H9 (cell line): ENCODE results near the gene PGM2. TPM values are rescaled to one million over a fixed set of nuclear protein-coding genes. Genes with fewer than 3 reads are reported as not detected.

Experiments
- DNase-seq: peaks from one replicate; pipeline ENCODE4 v3.0.0-alpha.2; 2017
- H2AFZ ChIP-seq: one replicate; pipeline ENCODE4 v1.6.1; 2013; ENCODE audit warnings: mild to moderate bottlenecking, low read length, control low read depth, moderate library complexity
- H2AK5ac ChIP-seq: 2 replicates; pipeline ENCODE4 v1.6.1; 2013; ENCODE audit warnings: low read length, control low read depth, mixed read lengths; ENCODE audit not compliant: insufficient read length
- H2BK120ac ChIP-seq: one replicate; pipeline ENCODE4 v1.6.1; 2013; ENCODE audit warnings: low read depth, mild to moderate bottlenecking, low read length, control low read depth, inconsistent platforms; ENCODE audit not compliant: poor library complexity, severe bottlenecking
- H2BK12ac ChIP-seq: 2 replicates; pipeline ENCODE4 v1.6.1; 2013; ENCODE audit warnings: low read length, control low read depth, mixed read lengths, low read depth; ENCODE audit not compliant: insufficient read length
- H2BK15ac ChIP-seq: 2 replicates; pipeline ENCODE4 v1.6.1; 2013; ENCODE audit warnings: low read depth, low read length, control low read depth
- H2BK20ac ChIP-seq: one replicate; pipeline ENCODE4 v1.6.1; 2013; ENCODE audit warnings: low read depth, mild to moderate bottlenecking, low read length, control low read depth, inconsistent platforms; ENCODE audit not compliant: poor library complexity, severe bottlenecking
- H2BK5ac ChIP-seq: 2 replicates; pipeline ENCODE4 v1.6.1; 2013; ENCODE audit warnings: low read length, control low read depth, mixed read lengths; ENCODE audit not compliant: insufficient read length
- H3K14ac ChIP-seq: 2 replicates; pipeline ENCODE4 v1.6.1; 2013; ENCODE audit warnings: low read length, control low read depth; ENCODE audit not compliant: insufficient read depth
- H3K18ac ChIP-seq: 2 replicates; pipeline ENCODE4 v1.6.1; 2013; ENCODE audit warnings: low read depth, mild to moderate bottlenecking, mixed read lengths, low read length, control low read depth; ENCODE audit not compliant: insufficient read length
- H3K23ac ChIP-seq: 2 replicates; pipeline ENCODE4 v1.6.1; 2013; ENCODE audit warnings: low read length, control low read depth, mixed read lengths, low read depth; ENCODE audit not compliant: insufficient read length
- H3K23me2 ChIP-seq: 2 replicates; pipeline ENCODE4 v1.6.1; 2013; ENCODE audit warnings: low read depth, mild to moderate bottlenecking, mixed read lengths, low read length, control low read depth; ENCODE audit not compliant: insufficient read length, poor library complexity, severe bottlenecking
- H3K27ac ChIP-seq: 2 replicates; pipeline ENCODE4 v1.5.1; 2013; ENCODE audit warnings: low read length, control low read depth, mixed read lengths, low read depth; ENCODE audit not compliant: insufficient read length
- H3K27me3 ChIP-seq: 2 replicates; pipeline ENCODE4 v1.6.1; 2013; ENCODE audit warnings: low read length, control low read depth, inconsistent platforms; ENCODE audit not compliant: insufficient read depth
- H3K4ac ChIP-seq: 2 replicates; pipeline ENCODE4 v1.6.1; 2013; ENCODE audit warnings: low read depth, mild to moderate bottlenecking, control low read depth, inconsistent platforms, low read length, moderate library complexity
- H3K4me1 ChIP-seq: 2 replicates; pipeline ENCODE4 v1.6.1; 2013; ENCODE audit warnings: low read length, control low read depth, inconsistent platforms; ENCODE audit not compliant: insufficient read depth
- H3K4me2 ChIP-seq: 2 replicates; pipeline ENCODE4 v1.6.1; 2013; ENCODE audit warnings: low read length, control low read depth, mixed read lengths; ENCODE audit not compliant: insufficient read length, insufficient read depth
- H3K56ac ChIP-seq: 2 replicates; pipeline ENCODE4 v1.6.1; 2013; ENCODE audit warnings: low read depth, mild to moderate bottlenecking, mixed read lengths, low read length, control low read depth; ENCODE audit not compliant: insufficient read length
- H3K79me1 ChIP-seq: 2 replicates; pipeline ENCODE4 v1.6.1; 2013; ENCODE audit warnings: low read depth, mild to moderate bottlenecking, moderate library complexity, low read length, control low read depth, inconsistent platforms; ENCODE audit not compliant: insufficient read depth, poor library complexity, severe bottlenecking
- H3K79me2 ChIP-seq: 2 replicates; pipeline ENCODE4 v1.6.1; 2013; ENCODE audit warnings: low read length, control low read depth, inconsistent platforms; ENCODE audit not compliant: insufficient read depth
- H3K9ac ChIP-seq: 2 replicates; pipeline ENCODE4 v1.6.1; 2013; ENCODE audit warnings: low read length, control low read depth, mixed read lengths; ENCODE audit not compliant: insufficient read length; ENCODE audit errors: extremely low read depth
- H3K9me3 ChIP-seq: one replicate; pipeline ENCODE4 v1.6.1; 2013; ENCODE audit warnings: low read depth, low read length, inconsistent platforms; ENCODE audit not compliant: control insufficient read depth
- H3T11ph ChIP-seq: one replicate; pipeline ENCODE4 v1.6.1; 2013; ENCODE audit warnings: mild to moderate bottlenecking, low read length, control low read depth, inconsistent platforms
- H4K20me1 ChIP-seq: one replicate; pipeline ENCODE4 v1.6.1; 2013; ENCODE audit not compliant: control insufficient read depth, insufficient read length, insufficient read depth
- H4K5ac ChIP-seq: 2 replicates; pipeline ENCODE4 v1.6.1; 2013; ENCODE audit warnings: low read depth, mild to moderate bottlenecking, mixed read lengths, low read length, control low read depth; ENCODE audit not compliant: insufficient read length
- H4K8ac ChIP-seq: replicated peaks from 2 replicates; pipeline ENCODE4 v1.6.1; 2013; ENCODE audit warnings: low read length, control low read depth, mixed read lengths, low read depth; ENCODE audit not compliant: insufficient read length
- H4K91ac ChIP-seq: 2 replicates; pipeline ENCODE4 v1.6.1; 2013; ENCODE audit warnings: low read depth, mild to moderate bottlenecking, moderate library complexity, mixed read lengths, low read length, control low read depth; ENCODE audit not compliant: insufficient read length
- H3K27ac Mint-ChIP-seq, 3 experiments: 2 replicates in 2 of 3; 3 replicates in 1 of 3; pipeline ENCODE4 v1.8.0; 2020 to 2021; ENCODE audit warnings: mixed read lengths in 3 of 3, mild to moderate bottlenecking in 1 of 3, moderate library complexity in 1 of 3
- H3K27me3 Mint-ChIP-seq: 2 replicates; pipeline ENCODE4 v1.8.0; 2021; ENCODE audit warnings: low read depth, mild to moderate bottlenecking, moderate library complexity, mixed read lengths
- H3K36me3 Mint-ChIP-seq, 3 experiments: 2 replicates in 2 of 3; 3 replicates in 1 of 3; pipeline ENCODE4 v1.8.0; 2020 to 2021; ENCODE audit warnings: low read depth in 3 of 3, mixed read lengths in 3 of 3; ENCODE audit not compliant: insufficient read depth in 1 of 3
- H3K4me1 Mint-ChIP-seq, 2 experiments: 2 replicates each; pipeline ENCODE4 v1.8.0; 2020; ENCODE audit warnings: mixed read lengths in 2 of 2
- H3K4me3 Mint-ChIP-seq, 2 experiments: 2 replicates in 1 of 2; 3 replicates in 1 of 2; pipeline ENCODE4 v1.8.0; 2020 to 2021; ENCODE audit warnings: mild to moderate bottlenecking in 2 of 2, mixed read lengths in 2 of 2, moderate library complexity in 1 of 2
- H3K9me3 Mint-ChIP-seq, 2 experiments: 2 replicates in 1 of 2; 3 replicates in 1 of 2; pipeline ENCODE4 v1.8.0; 2020; ENCODE audit warnings: mild to moderate bottlenecking in 2 of 2, mixed read lengths in 2 of 2, moderate library complexity in 1 of 2
- CTCF ChIP-seq: fragments of 200-600 bp; sonication (generic); conservative IDR thresholded peaks from 3 replicates; pipeline ENCODE4 v1.8.0; 2021; ENCODE audit warnings: antibody characterized with exemption, mild to moderate bottlenecking
- WGBS: extraction: QIAGEN DNeasy Blood & Tissue Kit; methylation state at CpG from one replicate; pipeline ENCODE4 v1.1.7; 2013; ENCODE audit warnings: missing lambda C conversion rate, low lambda C conversion rate, mixed read lengths; ENCODE audit not compliant: insufficient read length; ENCODE audit errors: extremely low coverage; 5-methylcytosine and 5-hydroxymethylcytosine counted together
- total RNA-seq: library from RNA; stranded (reverse); gene quantifications from 2 replicates; pipeline ENCODE4 v1.2.1, GENCODE V29; 2021

The PGM2 gene
- total RNA-seq, 1 experiment from 2014 or later = 26.6 TPM

GRCh38 chr4:37788819-37789218 lies 37.7 kb upstream of the PGM2 start:
- Histone ChIP-seq H4K20me1 (no peaks in the 10 kb centered on the region), H2BK15ac (no peak overlapping the region), H2AK5ac (no peak overlapping the region), H3K9ac (no peak overlapping the region), H3K14ac (no peak overlapping the region), H3K23me2 (no peaks in the 10 kb centered on the region), H3K79me1 (no peaks in the 10 kb centered on the region), H2AFZ (no peak overlapping the region), H2BK5ac (no peak overlapping the region), H3K4me2 (no peak overlapping the region), H3K9me3 (no peaks in the 10 kb centered on the region), H2BK20ac (no peak overlapping the region), H3K27ac (no peak overlapping the region), H4K8ac (no peak overlapping the region), H4K5ac (no peak overlapping the region), H3K79me2 (no peaks in the 10 kb centered on the region), H3K4ac (no peak overlapping the region), H3K27me3 (no peaks in the 10 kb centered on the region), H4K91ac (no peak overlapping the region), H3K56ac (no peak overlapping the region), H3K23ac (no peak overlapping the region), H3K18ac (no peak overlapping the region), H2BK12ac (no peak overlapping the region), H3K4me1 (no peaks in the 10 kb centered on the region; the same call in 1 of the 2 replicates), H2BK120ac (no peak overlapping the region), H3T11ph (no peak overlapping the region)
- Mint-ChIP-seq H3K4me3 (no peak overlapping the region), H3K9me3 (peaks cover 24 to 36% of the 10 kb centered on the region in 2 experiments), H3K27me3 (peaks cover 3% of the 10 kb centered on the region; the same call in 1 of the 2 replicates), H3K36me3 (peaks cover 6 to 27% (median 13%) of the 10 kb centered on the region in 3 experiments; a peak in 6 of 7 replicates), H3K4me1 (peaks cover 0 to 5% of the 10 kb centered on the region in 2 experiments; a peak in 2 of 4 replicates), H3K27ac (no peak overlapping the region)
- no peak for DNase-seq
- no CpG with 5 or more reads among the region's 4 CpGs for WGBS
- no peak for TF ChIP-seq CTCF
